OCI-LY7 (cell line): ENCODE measurements around the gene GFAP.

ENCODE experiments used
- EZH2phosphoT487 ChIP-seq: fragments of 200-600 bp; sonication (generic); IDR thresholded peaks from 2 replicates; pipeline ENCODE4 v1.6.1; 2018; ENCODE audit warnings: low read depth, borderline replicate concordance, mild to moderate bottlenecking, mixed run types, antibody characterized with exemption, low read length, moderate library complexity, mixed read lengths
- TF ChIP-seq, protein P1 (sequence below): fragments of 200-600 bp; sonication (generic); conservative IDR thresholded peaks from 2 replicates; pipeline ENCODE4 v1.5.1; 2014; ENCODE audit warnings: mild to moderate bottlenecking, antibody characterized with exemption, low read length, moderate library complexity, mixed read lengths

DNA sequence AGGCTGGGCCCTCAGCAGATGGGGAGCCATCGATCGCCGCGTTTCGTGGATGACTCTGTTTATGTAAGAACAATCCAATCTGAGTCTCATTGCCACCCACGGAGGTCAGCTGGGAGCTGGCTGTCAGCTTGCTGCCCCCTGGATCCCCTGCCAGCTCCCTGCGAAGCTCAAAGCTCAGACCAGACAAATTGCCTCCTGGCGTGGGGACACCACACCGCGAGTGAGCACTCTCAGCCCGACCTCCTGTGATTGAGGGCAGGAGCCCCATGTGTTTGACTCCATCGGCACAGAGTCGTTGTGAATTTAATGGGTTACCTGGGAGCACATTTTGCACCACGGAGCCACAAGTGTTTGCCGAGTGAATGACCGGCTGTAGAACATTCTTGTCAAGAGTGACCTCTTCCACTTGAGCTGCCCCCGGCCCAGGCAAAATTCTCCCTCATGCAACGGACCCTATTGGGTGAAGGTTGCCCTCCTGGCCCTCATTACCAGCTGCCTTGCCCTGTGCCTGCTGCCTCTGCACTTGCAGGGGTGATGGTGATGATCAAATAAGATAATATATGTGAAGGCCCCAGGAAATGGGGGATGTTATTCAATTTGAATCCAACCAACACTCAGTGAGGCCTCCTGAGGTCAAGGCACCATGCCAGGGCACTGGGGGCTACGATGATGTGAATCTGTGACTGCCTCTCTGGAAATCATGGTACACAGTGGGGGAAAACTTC is 7.6 kb upstream of the GFAP start:
- TF ChIP-seq, protein P1, sequence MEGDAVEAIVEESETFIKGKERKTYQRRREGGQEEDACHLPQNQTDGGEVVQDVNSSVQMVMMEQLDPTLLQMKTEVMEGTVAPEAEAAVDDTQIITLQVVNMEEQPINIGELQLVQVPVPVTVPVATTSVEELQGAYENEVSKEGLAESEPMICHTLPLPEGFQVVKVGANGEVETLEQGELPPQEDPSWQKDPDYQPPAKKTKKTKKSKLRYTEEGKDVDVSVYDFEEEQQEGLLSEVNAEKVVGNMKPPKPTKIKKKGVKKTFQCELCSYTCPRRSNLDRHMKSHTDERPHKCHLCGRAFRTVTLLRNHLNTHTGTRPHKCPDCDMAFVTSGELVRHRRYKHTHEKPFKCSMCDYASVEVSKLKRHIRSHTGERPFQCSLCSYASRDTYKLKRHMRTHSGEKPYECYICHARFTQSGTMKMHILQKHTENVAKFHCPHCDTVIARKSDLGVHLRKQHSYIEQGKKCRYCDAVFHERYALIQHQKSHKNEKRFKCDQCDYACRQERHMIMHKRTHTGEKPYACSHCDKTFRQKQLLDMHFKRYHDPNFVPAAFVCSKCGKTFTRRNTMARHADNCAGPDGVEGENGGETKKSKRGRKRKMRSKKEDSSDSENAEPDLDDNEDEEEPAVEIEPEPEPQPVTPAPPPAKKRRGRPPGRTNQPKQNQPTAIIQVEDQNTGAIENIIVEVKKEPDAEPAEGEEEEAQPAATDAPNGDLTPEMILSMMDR: no peak
- TF ChIP-seq EZH2phosphoT487: no peak
